ENCODE measurements around the gene RBM43. TPM values are rescaled to one million over a fixed set of nuclear protein-coding genes. Genes with fewer than 3 reads are reported as not detected.
"Not testable (repeated sequence)": the region's sequence is repeated elsewhere in the genome, so short reads cannot be mapped to it uniquely, and the experiment has no call there.

RBM43 gene
- total RNA-seq, result 1 to 10 TPM; 5.0 to 8.5 TPM
- long read RNA-seq, donor 1, partial matches to known transcripts, result 0 of 2 reads
- long read RNA-seq, donor 1, other reads (novel, unspliced or antisense), result 2 of 2 reads
- long read RNA-seq, donor 2, full-length matches to known transcripts, result 2 of 2 reads
- long read RNA-seq, donor 2, partial matches to known transcripts, result 0 of 2 reads
- long read RNA-seq, donor 2, other reads (novel, unspliced or antisense), result 0 of 2 reads

DNA sequence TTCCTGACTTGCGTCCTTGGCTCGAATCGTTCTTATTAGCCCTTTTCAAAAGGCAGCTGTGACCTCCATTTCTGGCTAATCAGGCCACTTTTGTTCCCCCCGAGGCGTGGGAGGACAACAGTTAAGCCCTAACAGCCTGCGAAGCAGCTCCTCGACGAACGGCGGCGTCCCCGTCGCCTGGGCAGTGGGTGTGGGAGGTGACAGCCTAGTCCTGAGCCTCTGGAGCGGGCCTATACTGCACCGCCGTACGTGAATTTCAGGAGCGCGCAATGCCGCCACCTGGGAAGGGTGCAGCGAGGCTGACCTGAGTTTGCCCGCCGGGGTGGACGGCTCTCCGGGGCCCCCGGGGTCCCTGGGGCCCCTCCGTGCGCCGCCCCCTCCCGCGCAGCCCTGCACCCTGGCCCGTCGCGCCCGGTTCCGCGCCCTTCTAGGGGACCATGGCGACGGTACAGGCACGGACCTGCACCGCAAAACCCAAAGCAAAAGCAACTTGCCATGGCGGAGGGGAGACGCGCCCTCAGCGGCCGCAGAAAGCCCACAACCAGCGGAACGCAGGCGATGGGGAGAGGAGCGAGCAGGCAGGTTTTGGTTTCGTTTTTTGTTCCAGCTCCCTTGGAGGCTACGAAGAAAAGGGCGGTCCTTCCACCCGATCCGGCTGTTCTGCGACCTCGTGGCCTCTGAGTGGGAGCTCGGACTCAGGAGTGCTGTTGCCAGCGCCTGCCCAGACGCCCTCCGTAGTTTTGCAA lies at the start of gene RBM43:
RBM43 (minus strand) TSS at position 633 of the 746 bp plus-strand sequence; CDS start at position 497, 136 bp downstream.
- DNase-seq (ENCODE audit: low spot score), result peak; percentile 97
- intact Hi-C loops (cut with DNase I), result no loop called here

GRCh38 chr2:151310313-151310712 lies 48.6 kb upstream of the RBM43 start:
- intact Hi-C loops (cut with DNase I); DNase-seq (ENCODE audit: low spot score): not testable (repeated sequence)

GRCh38 chr2:151306621-151307020 lies 45.0 kb upstream of the RBM43 start:
- no peak for DNase-seq (ENCODE audit: low spot score)
- intact Hi-C loops (cut with DNase I), result no loop called here

DNA sequence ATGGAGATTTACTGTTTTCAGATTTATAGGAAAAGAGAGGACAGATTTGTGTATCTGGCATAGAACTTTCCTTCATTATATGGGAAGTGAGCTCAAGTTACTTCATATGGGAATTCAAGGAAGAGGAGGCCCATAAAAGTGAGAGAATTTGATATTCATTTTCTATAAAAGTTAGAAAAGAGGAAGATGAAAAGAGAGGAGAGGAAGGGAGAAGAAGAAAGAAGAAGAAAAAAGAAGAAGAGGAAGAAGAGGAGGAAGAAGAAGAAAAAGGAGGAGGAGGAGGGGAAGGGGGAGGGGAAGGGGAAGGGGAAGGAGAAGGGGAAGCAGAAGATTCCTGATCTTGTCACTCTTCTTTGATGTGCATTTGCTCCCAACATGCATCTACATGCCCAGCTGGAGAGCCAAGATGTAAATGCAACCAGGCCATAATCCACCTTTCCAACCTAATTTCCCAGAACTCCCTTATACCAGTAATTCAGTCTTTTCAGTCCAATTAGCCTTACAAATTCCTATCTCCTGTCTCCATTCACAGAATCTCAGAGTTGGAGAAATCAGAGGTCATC lies 43.5 kb upstream of the RBM43 start:
- DNase-seq (ENCODE audit: low spot score), result no peak
- intact Hi-C loops (cut with DNase I), result no loop called here

- no peak for DNase-seq (ENCODE audit: low spot score)
- intact Hi-C loops (cut with DNase I), result no loop called here
These were observed 41.2 kb upstream of the RBM43 start for GRCh38 chr2:151302879-151303278.

DNA sequence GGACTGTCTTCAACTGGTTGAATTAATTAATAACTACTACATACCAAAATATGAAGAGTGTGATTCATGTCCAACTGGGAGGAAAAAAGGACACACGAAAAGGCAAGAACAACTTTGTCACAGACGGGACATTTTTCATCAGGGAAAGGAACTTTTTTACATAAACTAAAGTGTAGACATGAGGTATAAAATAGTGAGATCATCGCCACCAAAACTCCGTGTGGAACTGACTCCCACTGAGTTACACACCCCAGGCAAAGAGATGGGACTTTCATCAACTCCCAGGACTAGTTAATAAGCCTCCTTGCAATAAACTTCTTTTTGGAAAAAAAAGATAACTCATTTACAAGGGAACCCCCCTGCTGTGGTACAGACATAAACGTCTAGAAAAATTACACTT lies 40.7 kb upstream of the RBM43 start:
- no peak for DNase-seq (ENCODE audit: low spot score)

DNA sequence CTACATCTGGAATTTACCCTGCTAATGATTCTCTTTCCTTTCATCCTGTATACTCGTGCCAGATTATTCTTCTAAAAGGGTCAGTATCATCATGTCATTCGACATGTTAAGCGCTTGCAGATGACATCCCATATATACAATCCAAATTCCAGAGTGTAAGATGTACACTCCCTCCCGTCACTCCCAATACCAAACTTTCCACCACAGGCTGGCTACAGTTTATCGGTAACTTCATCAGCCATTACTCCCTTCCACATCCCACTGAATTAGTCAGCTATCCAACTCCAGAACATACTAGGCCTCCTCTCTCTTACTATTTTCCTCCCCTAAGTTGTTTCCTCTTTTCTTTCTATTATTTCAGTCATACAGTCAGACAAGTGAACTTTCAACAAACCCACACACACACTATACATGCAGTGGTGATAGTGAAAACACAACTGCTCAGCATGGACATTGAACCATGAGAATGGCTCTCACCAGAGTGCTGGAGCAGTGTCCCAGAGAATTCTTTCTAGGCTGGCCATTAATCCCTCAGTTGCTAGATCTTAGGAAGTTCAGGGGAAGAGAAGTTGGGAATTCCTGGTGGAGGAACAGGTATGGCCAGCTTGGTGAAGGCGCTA lies 38.4 kb upstream of the RBM43 start:
- DNase-seq (ENCODE audit: low spot score), result no peak
- intact Hi-C loops (cut with DNase I), result loop anchor here in 1 of 2 donors (10.0 kb wide), 1 partner anchor 115 kb away; no protein-coding TSS in a partner anchor

More for the DNA sequence above, 40.7 kb upstream of the RBM43 start:
- intact Hi-C loops (cut with DNase I), result no loop called here

DNA sequence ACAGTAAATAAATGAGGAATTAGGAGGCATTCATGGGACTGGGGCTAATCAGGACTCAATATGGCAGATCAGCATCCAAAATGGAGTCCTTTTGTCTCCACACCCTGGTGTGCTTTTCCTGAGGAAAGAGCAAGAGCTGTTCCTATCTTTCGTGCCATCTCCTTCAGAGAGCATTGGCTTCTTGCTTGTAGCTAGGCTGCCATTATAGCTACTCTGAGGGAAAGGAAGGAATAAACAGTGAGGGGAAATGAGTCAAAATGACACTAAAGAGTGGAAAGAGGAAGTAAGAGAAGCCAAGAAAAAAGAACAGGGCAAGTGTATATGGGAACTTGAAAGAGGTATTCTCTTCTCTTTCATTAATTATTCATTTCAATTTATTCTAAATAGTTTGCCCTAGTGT lies 36.2 kb upstream of the RBM43 start:
- no peak for DNase-seq (ENCODE audit: low spot score)
- intact Hi-C loops (cut with DNase I), result loop anchor here in 1 of 2 donors (10.0 kb wide), 1 partner anchor 117 kb away; no protein-coding TSS in a partner anchor

DNA sequence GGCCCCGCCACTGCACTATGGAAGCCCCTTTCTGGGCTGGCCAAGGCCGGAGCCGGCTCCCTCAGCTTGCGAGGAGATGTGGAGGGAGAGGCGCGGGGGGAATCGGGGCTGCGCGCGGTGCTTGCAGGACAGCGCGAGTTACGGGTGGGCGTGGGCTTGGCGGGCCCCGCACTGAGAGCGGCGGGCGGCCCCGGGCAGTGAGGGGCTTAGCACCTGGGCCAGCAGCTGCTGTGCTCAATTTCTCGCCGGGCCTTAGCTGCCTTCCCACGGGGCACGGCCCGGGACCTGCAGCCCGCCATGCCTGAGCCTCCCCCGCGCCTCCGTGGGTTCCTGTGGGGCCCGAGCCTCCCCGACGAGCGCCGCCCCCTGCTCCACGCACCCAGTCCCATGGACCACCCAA lies 34.3 kb upstream of the RBM43 start:
- DNase-seq (ENCODE audit: low spot score), result not testable (repeated sequence)
- intact Hi-C loops (cut with DNase I), result loop anchor here in 1 of 2 donors (10.0 kb wide), 1 partner anchor 119 kb away; no protein-coding TSS in a partner anchor

DNA sequence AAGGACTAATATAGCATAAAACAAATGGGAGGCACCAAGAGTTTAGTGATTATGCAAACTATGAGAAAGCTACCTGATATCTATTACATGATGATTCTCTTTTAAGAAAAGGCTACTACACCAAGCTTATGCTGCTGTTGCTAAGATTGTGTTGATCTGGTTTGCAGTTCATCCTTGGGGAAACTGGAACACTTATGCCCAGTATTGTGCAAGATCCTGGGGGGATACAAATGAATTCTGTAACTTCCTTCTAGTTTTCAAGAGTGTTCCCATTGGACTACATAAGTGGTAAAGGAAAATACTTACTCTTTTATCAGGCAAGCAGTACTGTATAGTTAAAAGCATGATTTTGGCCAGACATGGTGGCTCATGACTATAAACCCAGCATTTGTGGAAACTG lies 30.9 kb upstream of the RBM43 start:
- intact Hi-C loops (cut with DNase I), result loop anchor here in 1 of 2 donors (10.0 kb wide), 1 partner anchor 122 kb away; no protein-coding TSS in a partner anchor

GRCh38 chr2:151292141-151292540 lies 30.5 kb upstream of the RBM43 start:
- intact Hi-C loops (cut with DNase I), result loop anchor here in 1 of 2 donors (10.0 kb wide), 1 partner anchor 123 kb away; no protein-coding TSS in a partner anchor
- DNase-seq (ENCODE audit: low spot score), result no peak

More for the DNA sequence above, 30.9 kb upstream of the RBM43 start:
- no peak for DNase-seq (ENCODE audit: low spot score)

- intact Hi-C loops (cut with DNase I), result loop anchor here in 1 of 2 donors (10.0 kb wide), 1 partner anchor 124 kb away; no protein-coding TSS in a partner anchor
- no peak for DNase-seq (ENCODE audit: low spot score)
These were observed 29.6 kb upstream of the RBM43 start for GRCh38 chr2:151291224-151291623.

DNA sequence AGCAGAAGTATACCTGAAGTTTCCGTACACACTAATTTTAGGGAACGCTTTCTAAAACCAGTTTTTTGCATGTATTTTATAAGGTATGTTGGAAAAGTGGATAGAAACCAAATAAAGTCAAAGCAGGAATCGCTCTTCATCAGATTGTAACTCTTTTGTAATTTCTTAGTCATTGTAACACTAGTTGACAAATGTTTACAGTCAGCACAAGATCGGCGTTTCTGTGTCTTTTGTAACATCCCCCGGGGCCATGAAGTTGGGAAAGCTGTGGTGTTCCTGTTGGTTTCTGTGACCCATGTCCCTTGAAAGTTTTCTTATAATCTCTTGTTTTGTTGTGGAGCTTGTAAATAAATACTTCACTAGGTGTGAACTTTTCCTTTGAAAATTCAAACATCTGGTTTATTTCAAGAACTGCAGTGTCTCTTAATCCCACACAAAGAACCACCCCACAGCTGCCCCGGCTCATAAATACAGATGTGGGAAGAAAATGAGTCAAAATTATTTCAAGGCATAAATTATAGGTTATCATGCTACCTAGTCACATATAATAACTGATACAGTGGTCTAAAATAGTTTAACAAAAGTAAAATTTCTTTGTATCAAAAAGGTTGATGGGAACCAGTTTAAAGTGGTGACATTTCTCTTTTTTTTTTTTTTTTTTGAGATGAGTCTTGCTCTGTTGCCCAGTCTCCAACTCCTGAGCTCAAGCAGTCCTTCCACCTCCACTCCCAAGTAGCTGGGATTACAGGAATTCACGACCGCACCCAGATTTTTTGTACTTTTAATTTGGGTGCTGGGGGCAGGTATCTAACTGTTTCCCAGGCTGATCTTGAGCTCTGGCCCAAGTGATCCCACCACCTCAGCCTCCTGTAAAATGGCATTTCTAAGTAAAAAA lies 28.6 kb upstream of the RBM43 start:
- peak; percentile 80 for DNase-seq (ENCODE audit: low spot score)

DNA sequence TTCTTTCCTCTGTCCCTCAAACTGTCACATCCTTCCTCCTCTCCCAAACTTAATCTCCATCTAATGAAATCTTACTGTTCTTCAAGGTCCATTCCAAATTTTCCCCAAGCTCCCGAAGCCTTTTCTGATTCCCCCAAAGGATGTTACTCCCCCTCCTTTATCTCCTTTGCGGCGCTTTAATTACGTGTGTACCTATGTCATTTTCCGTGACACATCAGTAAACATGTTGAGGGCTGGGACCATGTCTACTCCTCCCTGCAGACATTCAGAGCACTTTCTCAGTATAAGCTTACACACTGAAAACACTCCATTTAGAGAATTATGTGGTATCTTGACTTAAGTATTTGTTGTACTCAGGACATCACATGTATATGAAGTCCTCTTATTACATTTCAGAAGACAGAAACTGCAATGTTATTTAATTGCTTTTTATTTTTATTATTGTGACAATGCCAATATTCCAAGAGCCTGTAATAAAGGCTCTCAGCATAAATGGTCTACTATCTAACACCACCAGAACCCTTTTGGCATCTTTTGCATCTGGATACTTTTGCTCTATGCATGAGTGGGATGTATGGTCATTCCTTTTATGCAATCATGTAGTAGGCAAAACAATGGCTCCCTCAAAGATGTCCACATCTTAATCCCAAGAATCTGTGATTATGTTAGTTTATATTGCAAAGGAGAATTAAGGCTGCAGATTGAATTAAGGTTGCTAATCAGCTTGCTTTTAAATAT lies 26.0 kb upstream of the RBM43 start:
- intact Hi-C loops (cut with DNase I), result no loop called here
- DNase-seq (ENCODE audit: low spot score), result no peak

More for the DNA sequence above, 28.6 kb upstream of the RBM43 start:
- intact Hi-C loops (cut with DNase I), result loop anchor here in 1 of 2 donors (10.0 kb wide), 1 partner anchor 125 kb away; no protein-coding TSS in a partner anchor

- no peak for DNase-seq (ENCODE audit: low spot score)
- intact Hi-C loops (cut with DNase I), result no loop called here
These were observed 20.7 kb upstream of the RBM43 start for GRCh38 chr2:151282401-151282800.

GRCh38 chr2:151280271-151280670 lies 18.6 kb upstream of the RBM43 start:
- intact Hi-C loops (cut with DNase I), result no loop called here
- no peak for DNase-seq (ENCODE audit: low spot score)

GRCh38 chr2:151278487-151278886 lies 16.8 kb upstream of the RBM43 start:
- intact Hi-C loops (cut with DNase I), result no loop called here
- no peak for DNase-seq (ENCODE audit: low spot score)

DNA sequence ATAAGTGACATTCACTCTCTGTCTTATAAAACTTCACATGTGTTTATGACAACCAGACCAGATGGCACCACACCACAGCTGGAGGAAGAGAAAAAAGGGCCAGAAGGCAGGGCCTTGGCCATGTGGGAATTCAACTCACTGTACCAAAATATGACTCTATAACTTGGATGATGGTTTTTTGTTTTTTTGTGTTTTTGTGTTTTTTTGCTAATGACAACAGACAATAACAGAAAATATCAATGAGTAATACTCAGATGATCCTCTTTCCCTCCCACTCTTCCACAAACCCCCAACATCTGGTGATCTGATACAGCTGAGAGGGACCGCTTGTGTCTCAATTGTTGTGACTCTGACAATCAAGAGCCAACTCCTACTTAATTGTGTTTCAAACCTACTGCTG lies 15.4 kb upstream of the RBM43 start:
- DNase-seq (ENCODE audit: low spot score), result no peak
- intact Hi-C loops (cut with DNase I), result no loop called here
